Stimulated activated CD4-positive, alpha-beta T cell treated with anti-CD3 and anti-CD28 coated beads, Interleukin-4, amount 100 ng/mL, for 1 hour (primary cell): ENCODE results near the gene DNAH11.
"Not testable (repeated sequence)": the region's sequence is repeated elsewhere in the genome, so short reads cannot be mapped to it uniquely, and the experiment has no call there.

Experiments used
- DNase-seq: peaks from one replicate; pipeline ENCODE4 v3.0.0-alpha.2; 2020

The DNAH11 gene

DNA sequence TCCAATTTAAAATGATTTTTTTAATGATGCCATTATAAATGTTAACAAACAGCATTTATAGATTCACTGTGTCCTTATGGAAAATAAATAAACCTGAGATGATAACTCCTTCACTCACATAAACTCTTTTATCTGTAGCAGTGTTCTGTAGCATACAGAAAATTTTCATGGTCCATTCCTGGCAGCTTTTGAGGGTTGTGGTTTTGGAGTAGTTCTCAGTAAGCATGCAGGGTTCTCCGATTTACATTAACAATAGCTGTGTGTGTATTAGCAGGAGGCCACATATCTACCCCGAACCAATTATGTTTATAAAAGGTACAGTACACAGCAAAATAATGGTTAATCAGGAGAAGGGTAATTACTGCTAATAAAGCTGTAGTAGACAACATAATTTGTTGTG is 240.2 kb downstream of the DNAH11 start:
- DNase-seq = no peak

DNA sequence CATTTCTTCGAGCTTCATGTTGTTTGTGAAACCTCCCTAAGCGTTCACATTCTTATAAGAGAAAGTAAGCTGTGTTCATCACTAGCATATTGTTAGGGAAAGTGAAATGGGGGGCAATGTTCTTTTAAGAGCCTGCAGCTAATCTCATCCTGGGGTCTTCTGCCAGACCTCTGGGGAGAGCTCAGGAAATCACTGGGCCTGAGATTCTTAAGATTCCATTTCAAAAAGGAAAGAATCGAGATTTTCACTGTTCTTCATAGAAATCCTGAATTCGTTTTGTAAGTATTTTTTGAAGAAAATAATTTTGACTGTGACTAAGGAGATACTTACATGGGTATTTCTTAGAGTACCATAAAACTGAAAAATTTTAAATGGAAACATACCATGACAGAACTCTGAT is 242.2 kb downstream of the DNAH11 start:
- DNase-seq = no peak

DNA sequence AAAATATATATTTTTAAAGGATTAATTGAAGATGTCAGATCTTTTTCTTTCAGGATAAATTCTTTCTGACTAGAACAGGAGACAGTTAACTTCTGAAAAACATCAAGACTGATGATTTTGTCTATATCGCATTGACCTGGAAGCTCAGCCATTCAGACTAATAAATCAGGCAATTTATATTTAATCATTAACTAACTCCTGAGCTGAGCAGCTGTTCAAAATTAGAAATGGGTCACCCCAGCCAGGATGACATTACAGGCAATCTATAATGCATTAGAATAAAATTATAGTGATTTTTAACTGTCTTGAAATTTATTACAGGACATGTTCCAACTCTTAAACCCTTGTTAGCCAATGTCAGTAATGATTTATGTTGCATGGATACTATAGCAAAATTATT is 263.0 kb downstream of the DNAH11 start:
- DNase-seq = no peak

DNA sequence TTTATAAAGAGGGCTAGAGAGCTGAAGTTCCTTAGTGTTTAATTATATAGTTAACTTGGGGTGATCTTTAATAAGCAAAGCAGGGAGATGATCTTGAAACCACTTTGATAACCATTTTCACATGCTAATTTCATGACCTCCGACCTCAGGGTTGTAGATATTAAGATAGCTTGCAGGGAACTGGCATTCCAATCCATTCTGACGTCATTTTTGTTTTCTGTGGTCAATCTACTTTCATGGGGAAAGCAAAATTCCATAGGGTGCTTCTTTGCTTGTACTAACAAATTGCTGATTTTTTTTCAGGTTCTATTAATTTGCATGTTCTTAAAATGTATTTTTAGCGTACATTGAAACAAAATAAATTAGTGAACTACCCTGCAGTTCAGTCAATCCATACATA is 263.5 kb downstream of the DNAH11 start:
- no peak for DNase-seq

DNA sequence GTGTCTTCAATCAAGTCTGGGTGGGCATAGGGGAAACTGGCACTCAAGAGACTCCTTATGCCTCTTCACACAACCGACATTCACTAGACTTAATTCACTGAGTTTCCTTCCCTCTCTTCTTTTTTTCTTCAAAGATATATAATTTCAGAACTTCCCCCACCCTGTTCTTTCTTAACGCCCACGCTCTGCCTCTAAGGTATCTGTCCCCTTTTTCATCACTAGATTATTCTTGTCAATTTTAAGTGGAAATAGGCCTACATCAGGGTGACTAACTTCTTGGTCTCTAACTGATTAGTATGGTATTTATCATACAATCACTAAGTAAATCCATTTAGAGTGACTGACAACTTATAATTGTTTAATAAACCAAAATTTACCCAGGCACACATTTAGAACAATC is 276.2 kb downstream of the DNAH11 start:
- DNase-seq = no peak

DNA sequence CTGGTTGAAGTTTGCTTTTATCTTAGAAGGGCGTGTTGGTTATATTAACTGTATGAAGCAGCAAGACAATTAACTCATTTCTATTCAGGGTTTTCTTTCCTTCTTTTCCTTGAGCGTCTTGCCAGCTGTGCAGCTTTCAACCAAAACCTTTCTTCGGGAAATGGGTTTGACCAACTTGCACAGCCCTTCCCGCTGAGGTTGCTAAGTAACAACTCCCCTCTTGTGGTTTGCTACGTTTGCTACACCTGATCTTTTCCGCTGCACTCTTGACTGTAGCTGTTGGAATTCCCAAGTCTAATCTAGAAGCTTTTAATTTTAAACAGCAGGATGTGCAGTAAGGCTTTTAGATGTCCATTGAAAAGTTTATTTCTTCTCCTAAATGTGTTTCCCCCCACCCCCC is 286.0 kb downstream of the DNAH11 start:
- no peak for DNase-seq

DNA sequence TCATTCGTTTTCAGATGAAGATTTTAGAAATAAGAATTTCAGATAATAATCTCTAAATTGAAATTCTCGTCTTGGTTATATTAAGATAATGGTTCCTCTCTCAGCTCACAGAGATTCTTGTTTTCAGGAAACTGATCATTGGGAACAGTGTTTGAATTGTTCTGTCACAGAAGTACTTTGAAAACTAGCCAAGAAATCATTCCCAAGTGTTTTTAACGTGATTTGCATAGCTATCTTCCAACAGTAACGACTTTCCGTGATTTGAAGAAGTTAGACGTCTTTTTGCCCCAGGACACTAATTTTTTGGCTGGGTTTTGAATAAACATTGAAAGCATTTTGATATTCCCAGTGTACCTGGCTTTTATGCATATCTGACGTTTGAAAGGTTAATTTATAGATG is 286.9 kb downstream of the DNAH11 start:
- DNase-seq = no peak

DNA sequence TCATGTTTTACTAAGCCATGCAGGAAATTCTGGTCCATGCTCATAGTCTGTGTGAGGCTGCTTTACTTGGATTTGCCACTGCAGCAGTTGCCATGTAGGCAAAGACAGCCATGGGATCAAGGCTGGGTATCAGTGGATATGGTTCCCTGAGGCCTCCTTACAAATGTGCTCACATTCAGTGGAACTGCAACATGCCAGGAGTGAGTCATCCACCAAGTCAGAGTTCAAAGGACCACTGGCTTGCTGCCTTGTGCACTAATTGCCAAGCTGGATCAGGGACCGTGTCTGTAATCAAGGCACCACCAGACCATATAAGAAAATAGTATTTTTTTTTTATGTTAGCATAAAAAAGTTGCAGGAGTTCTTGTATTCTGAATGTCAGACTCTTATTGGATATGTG is 301.9 kb downstream of the DNAH11 start:
- no peak for DNase-seq

DNA sequence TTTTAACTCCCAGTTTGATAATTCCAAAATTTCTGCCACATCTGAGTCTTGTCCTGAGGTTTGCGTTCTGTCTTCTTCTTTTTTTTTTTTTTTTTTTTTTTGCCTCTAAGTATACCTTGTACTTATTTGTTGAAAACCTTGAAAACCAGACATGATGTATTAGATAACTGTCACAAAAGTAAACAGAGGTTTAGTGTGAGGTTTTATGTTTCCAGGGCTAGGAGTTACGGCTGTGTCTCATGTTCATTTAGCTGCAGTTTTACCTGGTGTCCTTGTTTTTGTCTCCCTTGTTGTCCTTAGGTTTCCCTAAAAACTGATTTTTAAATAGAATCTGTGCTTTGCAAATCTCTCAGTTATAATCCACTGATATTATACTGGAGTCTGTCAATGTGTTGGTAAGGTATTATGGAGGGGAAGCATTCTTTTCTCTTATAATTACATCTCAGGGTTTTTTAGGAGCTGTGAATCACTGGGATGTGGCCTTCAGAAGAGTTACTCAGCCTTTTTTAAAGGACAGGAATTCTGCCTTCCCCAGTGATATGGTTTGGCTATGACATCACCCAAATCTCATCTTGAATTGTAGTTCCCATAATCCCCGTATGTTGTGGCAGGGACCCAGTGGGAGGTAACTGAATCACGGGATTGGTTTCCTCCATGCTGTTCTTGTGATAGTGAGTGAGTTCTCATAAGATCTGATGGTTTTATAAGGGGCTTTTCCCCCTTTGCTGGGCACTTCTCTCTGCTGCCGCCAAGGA is 307.9 kb downstream of the DNAH11 start:
- no peak for DNase-seq

DNA sequence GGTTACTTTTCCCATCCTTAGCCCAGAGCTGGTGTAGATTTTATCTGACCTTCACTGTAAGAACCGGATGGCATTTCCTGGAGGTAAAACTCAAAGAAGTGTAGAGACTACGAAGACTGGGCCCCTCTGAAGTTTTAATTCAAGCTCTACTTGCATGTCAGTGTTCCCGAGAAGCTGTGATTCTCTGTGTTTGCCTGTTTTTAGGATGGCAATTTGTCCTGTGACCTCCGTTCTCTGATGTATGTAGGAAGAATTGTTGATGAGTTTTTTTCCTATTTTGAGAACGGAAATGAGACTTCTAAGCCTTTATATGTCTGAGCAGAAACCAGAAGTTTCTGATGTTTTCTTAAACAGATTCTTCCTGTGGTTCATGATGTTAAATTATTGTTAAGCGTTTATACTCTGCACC is 308.7 kb downstream of the DNAH11 start:
- no peak for DNase-seq

DNA sequence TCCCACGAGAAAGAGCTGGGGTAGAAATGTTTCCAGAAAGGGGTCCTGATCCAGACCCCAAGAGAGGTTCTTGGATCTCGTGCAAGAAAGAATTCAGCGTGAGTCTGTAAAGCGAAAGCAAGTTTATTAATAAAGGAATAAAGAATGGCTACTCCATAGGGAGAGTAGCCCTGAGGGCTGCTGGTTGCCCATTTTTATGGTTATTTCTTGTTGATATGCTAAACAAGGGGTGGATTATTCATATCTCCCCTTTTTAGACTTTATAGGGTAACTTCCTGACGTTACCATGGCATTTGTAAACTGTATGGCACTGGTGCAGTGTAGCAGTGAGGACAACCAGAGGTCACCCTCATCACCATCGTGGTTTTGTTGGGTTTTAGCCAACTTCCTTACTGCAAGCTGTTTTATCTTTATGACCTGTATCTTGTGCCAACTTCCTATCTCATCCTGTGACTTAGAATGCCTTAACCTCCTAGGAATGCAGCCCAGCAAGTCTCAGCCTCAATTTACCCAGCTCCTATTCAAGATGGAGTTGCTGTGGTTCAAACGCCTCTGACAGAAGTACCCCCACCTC is 322.9 kb downstream of the DNAH11 start:
- DNase-seq = not testable (repeated sequence)

DNA sequence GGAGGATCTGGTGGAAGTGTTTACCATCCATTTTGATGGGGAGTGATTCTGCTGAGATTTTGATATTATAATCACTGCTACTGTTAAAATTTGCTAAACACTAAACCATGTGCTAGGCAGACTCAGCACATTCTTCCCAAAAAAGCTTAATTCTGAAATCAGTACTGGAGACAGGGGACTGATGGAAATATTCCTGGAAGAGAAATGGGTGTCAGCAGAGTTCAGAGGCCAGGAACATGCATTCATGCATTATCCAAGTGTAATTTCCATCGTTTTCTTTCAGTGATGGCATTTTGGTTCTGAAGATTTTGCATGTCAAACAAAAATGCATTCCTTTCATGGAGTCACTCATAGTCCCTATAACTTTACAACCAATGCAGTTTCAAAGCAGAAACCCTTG is 323.9 kb downstream of the DNAH11 start:
- DNase-seq = no peak

DNA sequence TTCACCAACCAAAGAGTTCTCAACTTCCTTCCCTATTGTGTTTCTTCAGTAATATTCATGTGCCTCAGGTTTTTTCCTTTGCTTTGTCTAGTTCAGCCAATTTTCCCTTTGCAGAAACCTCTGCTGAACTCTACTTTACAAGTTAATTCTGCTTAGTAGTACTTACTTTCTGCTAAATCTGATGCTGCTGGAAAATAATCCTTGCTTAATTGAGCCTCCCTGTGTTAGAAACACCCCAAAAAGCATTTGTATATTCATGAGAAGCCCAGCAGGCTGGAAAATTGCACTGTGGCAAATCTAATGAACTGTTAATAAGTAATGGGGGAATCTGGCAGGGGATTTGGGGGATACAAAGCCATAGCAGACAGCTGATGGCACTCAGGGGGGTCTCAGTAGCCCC is 324.4 kb downstream of the DNAH11 start:
- no peak for DNase-seq

DNA sequence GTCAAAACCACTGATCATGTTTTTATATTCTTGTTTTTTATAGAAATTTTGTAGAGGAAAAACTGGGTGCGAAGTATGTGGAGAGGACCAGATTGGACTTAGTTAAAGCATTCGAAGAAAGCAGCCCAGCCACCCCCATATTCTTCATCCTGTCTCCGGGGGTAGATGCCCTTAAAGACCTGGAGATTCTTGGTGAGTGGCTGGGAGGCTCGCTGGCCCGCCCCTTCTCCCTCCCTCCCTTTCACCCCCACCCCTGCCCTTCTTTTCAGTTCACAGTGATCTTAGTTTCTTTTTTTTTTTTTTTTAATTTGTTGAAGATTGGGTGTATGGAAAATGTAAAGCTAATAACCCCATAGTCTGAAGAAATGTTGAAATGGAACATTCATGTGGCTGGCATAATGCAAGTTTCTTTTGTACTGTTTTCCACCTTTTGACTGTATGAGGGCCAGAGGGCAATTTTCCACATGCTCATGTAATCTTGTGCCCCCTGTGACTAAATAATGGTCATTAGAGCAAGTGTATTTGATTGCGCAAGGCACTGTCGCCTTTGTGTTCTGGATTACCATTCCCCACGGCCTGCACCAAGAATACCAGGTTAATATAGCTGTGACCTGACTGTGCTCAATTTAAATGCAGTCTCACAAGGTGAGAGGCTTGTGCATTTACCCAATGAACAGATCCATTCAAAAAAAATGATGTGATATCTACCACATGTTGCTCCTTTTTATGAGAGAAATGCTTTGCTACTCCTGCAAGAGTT is 325.2 kb downstream of the DNAH11 start:
- no peak for DNase-seq

DNA sequence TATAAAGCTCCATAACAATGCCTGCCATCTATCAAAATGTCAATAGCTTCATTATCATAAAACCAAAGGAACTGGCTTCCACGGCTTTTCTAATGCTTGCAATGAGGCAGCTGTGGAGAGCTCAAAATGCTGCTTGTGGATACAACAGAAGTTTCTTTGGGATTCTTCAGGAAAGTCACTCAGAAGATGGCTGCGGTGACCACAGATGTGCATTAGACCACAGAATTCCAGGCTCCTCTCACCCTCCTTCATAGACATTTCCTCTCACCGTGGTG is 325.7 kb downstream of the DNAH11 start:
- DNase-seq = no peak

DNA sequence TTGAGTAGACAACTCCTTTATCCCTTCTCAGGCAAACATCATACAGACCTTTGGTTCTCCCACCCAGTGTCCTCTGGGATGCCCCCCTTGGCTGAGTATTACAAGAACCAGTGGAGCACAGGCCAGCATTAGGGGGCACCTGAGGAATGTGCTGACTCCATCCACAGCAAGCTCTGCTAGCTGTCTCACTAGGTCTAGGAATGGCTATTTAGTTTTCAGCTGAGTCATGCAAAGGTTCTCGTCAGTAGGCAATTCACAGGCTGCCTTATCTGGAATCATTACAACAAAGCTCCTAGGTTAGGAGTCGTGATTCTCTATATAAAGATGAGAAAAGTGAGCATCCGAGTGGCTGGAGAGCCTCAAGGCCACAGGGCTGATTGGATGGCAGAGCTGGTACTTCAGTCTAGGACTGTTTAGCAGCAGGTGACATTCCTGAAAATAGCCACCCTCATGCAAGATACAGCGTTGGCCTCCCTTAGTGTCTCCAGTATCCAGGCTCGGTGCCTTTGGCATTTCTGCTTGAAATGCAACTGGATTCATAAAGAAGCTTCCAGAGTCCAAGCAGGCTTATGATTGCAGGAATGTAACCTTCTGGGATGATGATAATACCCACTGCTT is 327.1 kb downstream of the DNAH11 start:
- no peak for DNase-seq

DNA sequence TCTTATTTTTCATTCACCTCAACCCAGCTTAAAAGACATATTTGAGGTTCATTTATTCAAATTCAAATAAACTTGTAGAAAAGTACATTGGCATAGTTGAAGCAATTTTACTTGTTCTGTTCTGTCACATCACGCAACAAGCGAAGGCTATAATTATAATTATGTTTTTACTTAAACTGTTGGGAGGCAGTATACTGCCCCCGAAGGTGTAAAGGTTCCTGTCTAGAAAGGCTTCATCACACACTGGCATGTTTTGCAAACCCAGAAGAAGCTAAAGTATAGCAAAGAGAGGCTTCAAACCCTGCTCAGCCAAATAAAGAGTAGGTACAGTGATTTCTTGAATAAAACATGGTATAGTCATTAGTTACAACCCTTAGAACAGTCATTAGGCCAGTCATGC is 340.2 kb downstream of the DNAH11 start:
- DNase-seq = no peak

DNA sequence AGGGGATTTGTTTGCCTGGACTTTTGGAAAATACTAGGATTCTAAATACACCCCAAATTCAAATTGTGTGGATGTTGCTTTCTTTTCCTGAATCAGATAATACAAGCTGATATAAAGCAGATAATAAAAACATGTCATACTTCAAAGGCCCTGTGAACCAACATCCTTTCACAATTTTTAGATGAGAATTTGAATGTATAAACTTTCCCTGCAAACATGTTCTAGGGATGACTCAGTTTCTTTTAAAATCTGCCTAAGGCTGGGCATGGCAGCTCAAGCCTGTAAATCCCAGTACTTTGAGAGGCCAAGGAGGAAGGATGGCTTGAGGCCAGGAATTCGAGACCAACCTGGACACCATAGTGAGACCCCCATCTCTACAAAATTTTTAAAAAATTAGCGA is 340.7 kb downstream of the DNAH11 start:
- not testable (repeated sequence) for DNase-seq

DNA sequence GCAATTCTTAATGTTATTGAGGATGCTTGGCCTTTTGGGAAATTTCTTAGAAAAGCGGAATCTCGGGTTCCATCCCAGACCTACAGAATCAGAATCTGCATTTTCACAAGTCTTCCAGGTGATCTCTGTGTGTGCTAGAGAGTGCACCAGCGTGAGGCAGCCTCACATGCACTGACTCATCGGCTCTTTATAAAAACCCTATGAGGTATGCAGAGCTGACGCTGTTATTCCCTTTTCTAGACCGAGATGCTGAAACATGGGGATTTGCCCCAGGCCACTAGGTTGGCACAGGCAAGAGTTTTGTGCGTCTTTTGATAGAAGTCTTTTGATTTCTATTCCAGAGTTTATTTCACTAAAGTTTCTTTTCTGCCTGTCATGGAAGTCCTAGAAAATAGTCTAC is 341.7 kb downstream of the DNAH11 start:
- no peak for DNase-seq

DNA sequence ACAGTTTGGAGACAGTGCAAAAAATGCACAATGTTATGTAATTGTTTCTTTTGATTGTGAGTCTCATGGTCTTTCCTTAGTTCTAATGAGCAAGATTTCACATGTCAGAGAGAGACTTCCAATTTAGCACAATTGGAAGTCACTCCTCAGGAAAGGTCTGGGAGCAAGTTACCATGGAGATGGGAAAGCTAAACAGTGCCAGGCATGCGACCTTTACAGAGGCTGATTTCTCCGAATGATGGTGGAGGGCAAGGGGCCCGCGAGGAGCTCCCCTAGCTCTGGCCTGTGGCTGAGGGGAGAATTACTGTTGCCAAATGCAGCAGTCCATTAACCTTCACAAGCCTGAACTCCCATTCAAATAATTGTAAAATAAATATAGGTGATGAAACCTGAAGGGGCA is 343.6 kb downstream of the DNAH11 start:
- DNase-seq = no peak

DNA sequence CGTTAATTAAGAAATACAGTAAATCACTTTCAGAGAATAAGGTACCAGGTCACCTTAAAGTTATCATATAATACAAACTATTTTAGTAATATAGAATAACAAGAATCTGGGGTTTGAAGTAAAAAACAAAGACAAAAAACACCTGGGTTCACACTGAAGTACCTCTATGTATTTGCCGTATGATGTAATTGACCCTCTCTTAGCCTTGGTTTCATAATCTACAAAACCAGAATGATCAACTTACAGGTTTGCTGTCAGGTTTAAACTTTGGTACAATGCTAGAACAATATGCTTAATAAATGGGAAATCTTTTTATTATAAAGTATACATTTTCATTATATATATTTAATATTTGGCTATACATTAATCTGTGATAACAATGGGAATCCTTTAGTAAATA is 344.5 kb downstream of the DNAH11 start:
- no peak for DNase-seq

DNA sequence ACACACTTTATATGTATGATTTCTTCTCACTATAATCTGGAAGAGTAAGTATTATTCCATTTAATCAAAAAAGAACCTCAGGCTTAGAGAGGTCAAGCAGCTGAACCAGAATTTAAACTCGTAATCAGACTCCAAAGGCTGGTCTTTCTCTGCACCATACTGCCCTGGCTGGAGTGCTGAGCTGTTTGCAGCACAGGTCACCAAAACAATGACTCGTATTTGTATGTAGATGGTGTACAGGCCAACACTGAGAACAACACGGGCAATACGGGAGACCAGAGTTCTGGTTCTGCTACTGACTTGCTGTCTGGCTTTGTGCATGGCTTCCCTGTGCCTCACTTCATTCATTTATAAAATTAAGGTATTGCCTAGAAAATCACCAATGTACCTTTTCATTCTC is 344.9 kb downstream of the DNAH11 start:
- DNase-seq = no peak

DNA sequence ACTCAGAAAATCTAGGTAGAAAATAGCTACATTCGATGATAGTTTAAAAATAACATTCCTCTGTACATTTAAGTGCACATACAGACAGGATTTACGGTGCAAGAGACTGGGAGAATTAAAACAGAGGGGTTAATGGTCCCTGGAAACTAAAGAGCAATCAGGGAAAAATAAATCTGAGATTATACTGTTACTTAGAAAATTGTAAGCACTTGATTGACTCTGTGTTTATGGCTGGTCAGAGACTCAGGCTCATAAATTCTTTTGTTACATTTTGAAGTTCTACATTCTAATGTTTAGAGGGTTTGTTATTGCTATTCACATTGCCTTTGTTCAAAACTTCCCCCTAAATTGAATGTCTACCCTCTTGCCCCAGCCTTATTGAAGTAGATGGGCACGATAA is 348.5 kb downstream of the DNAH11 start:
- DNase-seq = no peak

DNA sequence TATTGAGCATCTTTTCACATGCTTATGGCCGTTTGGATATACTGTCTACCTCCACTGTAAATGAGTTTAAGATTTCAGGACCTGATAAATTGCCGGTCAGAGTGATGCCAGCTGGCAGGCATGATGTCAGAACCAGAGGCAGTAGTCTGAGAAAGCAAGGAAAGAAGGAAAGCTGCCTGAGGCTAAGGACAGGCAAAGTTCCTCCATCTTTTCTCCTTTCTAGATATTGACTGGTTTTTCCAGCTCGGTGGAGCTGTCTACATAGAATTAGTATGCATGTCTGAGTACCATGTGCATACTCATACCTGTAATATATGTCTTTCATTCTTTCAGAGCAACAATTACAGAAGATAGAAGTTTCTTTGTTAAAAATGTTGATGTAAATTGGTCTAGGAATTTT is 350.6 kb downstream of the DNAH11 start:
- DNase-seq = no peak
